SU-DHL-6 (cell line): ENCODE data around the gene NAMPT.

Experiments used
- EZH2phosphoT487 ChIP-seq: fragments of 200-600 bp; sonication (generic), shearing (Covaris generic); conservative IDR thresholded peaks from 2 replicates; pipeline ENCODE4 v1.6.1; 2018; ENCODE audit warnings: mild to moderate bottlenecking, antibody characterized with exemption, low read length, moderate library complexity, mixed read lengths
- TF ChIP-seq, protein P1 (sequence below): fragments of 200-600 bp; sonication (generic); IDR thresholded peaks from one replicate; pipeline ENCODE4 v1.5.1; 2017; ENCODE audit warnings: antibody characterized with exemption, mild to moderate bottlenecking, low read length, moderate library complexity; ENCODE audit not compliant: insufficient read depth, poor library complexity, severe bottlenecking

DNA sequence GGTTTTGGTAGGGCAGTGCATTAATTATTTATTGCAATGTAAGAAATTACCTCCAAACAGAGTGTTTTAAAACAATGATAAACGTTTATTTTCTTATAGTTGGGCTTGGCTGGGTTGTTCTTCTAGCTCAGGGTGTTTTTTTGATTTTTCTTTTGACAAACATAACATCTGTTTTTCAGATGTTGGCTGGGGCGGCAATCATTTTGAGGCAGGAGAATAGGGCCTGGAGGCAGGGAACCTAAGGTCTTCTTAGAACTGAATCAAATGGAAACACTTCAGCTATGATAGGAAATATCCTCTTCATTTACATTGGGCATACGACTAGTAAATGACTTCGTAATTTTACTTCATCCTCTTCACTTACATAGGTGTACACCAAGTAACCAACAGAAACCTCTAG is 47.4 kb upstream of the NAMPT start:
- TF ChIP-seq, protein P1, sequence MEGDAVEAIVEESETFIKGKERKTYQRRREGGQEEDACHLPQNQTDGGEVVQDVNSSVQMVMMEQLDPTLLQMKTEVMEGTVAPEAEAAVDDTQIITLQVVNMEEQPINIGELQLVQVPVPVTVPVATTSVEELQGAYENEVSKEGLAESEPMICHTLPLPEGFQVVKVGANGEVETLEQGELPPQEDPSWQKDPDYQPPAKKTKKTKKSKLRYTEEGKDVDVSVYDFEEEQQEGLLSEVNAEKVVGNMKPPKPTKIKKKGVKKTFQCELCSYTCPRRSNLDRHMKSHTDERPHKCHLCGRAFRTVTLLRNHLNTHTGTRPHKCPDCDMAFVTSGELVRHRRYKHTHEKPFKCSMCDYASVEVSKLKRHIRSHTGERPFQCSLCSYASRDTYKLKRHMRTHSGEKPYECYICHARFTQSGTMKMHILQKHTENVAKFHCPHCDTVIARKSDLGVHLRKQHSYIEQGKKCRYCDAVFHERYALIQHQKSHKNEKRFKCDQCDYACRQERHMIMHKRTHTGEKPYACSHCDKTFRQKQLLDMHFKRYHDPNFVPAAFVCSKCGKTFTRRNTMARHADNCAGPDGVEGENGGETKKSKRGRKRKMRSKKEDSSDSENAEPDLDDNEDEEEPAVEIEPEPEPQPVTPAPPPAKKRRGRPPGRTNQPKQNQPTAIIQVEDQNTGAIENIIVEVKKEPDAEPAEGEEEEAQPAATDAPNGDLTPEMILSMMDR: no peak
- TF ChIP-seq EZH2phosphoT487: no peak
